ENCODE measurements around the gene TIGD7. TPM values are rescaled to one million over a fixed set of nuclear protein-coding genes. Genes with fewer than 3 reads are reported as not detected.
A peak's percentile ranks its signal among the peaks of the same experiment; 100 is the strongest.
"Not testable (repeated sequence)": the region's sequence is repeated elsewhere in the genome, so short reads cannot be mapped to it uniquely, and the experiment has no call there.

TIGD7 gene
- total RNA-seq, 1 donor from 2014 or later, result 5.8 TPM

- TF ChIP-seq, protein P1, sequence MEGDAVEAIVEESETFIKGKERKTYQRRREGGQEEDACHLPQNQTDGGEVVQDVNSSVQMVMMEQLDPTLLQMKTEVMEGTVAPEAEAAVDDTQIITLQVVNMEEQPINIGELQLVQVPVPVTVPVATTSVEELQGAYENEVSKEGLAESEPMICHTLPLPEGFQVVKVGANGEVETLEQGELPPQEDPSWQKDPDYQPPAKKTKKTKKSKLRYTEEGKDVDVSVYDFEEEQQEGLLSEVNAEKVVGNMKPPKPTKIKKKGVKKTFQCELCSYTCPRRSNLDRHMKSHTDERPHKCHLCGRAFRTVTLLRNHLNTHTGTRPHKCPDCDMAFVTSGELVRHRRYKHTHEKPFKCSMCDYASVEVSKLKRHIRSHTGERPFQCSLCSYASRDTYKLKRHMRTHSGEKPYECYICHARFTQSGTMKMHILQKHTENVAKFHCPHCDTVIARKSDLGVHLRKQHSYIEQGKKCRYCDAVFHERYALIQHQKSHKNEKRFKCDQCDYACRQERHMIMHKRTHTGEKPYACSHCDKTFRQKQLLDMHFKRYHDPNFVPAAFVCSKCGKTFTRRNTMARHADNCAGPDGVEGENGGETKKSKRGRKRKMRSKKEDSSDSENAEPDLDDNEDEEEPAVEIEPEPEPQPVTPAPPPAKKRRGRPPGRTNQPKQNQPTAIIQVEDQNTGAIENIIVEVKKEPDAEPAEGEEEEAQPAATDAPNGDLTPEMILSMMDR (IDR thresholded peaks at IDR 0.05; ENCODE audit: unreplicated experiment), result no peak
- H3K9me3 Mint-ChIP-seq (ENCODE audit: low read depth), result peaks cover 6% of the 10 kb centered on the region
- peaks cover 12% of the 10 kb centered on the region for H3K4me1 Mint-ChIP-seq (ENCODE audit: low read depth)
- DNase-seq (ENCODE audit: low spot score, unreplicated experiment), result peak; percentile 43
- peaks cover 12% of the 10 kb centered on the region for H3K27me3 Mint-ChIP-seq
- H3K27ac Mint-ChIP-seq, result peak overlapping the region; percentile 99
- H3K36me3 Mint-ChIP-seq (ENCODE audit: insufficient read depth), result peaks cover 32% of the 10 kb centered on the region
- H3K4me3 Mint-ChIP-seq (ENCODE audit: low read depth), result peak overlapping the region; percentile 96
Observed at GRCh38 chr16:3282103-3282729, 23.0 kb downstream of the TIGD7 start.

DNA sequence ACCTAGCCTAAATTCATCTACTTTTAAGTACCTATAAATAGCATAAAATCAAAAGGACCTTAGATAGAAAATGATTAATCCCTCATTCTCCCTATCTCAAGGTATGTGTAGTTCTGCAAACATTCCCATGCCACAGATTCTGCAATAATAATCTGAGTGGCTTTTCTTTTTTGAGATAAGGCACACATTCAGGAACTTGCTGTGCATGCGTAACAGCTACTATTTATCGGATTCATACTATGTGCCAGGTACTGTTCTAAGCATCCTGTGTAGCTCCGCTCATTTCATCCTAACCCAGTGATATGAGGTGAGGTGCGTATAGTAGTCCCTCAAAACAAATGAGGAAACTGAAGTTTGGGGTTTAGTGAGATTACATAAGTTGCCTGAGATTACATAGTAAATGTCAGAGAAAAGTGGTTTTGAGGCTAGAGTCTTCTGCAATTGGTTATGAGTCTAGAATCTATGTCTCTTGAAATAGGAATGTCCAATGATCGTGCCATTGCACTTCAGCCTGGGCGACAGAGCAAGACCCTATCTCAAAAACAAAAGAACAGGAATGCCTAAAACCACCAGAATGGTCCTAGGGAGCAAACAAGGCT lies 23.9 kb downstream of the TIGD7 start:
- TF ChIP-seq, protein P1 (IDR thresholded peaks at IDR 0.05; ENCODE audit: unreplicated experiment), result no peak
- H3K27ac Mint-ChIP-seq, result peak overlapping the region; percentile 99
- H3K27me3 Mint-ChIP-seq, result peaks cover 21% of the 10 kb centered on the region
- peaks cover 12% of the 10 kb centered on the region for H3K4me1 Mint-ChIP-seq (ENCODE audit: low read depth)
- H3K36me3 Mint-ChIP-seq (ENCODE audit: insufficient read depth), result peaks cover 24% of the 10 kb centered on the region
- peaks cover 3% of the 10 kb centered on the region for H3K9me3 Mint-ChIP-seq (ENCODE audit: low read depth)
- DNase-seq (ENCODE audit: low spot score, unreplicated experiment), result no peak
- peak overlapping the region; percentile 96 for H3K4me3 Mint-ChIP-seq (ENCODE audit: low read depth)

DNA sequence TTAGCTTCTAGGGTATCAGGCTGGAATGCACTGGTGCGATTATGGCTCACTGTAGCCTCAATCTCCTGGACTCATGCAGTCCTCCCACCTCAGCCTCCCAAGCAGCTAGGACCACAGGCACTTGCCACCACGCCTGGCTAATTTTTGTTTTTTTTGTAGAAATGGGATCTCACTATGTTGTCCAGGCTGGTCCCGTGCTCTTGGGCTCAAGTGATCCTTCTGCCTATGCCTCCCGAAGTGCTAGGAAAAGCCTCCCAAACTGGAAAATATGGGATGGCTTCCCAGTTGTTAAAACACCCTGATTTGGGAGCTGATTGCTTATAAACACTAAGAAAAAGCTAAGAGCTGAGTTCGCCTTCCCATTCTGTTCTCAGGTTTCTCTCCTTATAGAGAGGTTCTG lies 28.6 kb downstream of the TIGD7 start:
- Mint-ChIP-seq H3K4me1 (ENCODE audit: low read depth) (no peaks in the 10 kb centered on the region), H3K36me3 (ENCODE audit: insufficient read depth) (no peaks in the 10 kb centered on the region), H3K27me3 (peaks cover 34% of the 10 kb centered on the region), H3K27ac (no peak overlapping the region), H3K9me3 (ENCODE audit: low read depth) (no peaks in the 10 kb centered on the region), H3K4me3 (ENCODE audit: low read depth) (no peak overlapping the region)
- no peak for DNase-seq (ENCODE audit: low spot score, unreplicated experiment)
- TF ChIP-seq, protein P1 (IDR thresholded peaks at IDR 0.05; ENCODE audit: unreplicated experiment), result no peak

DNA sequence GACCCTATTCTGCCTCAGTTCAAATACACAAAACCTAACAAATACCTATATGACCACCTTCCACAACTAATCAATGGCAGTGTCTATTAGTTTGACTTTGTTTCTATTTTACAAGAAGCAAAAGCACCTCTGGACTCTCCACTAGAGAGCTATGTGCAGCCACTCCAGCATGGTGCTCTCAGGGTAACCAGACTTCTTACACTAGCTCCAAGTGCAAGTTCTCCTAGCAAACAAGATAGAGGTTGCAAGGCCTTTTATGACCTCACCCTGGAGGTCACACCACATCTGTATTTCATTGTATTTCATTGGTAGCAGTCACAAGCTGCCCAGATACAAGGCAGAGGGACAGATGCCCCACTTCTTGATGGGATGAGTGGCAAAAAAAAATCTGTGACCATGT lies 30.3 kb downstream of the TIGD7 start:
- no peaks in the 10 kb centered on the region for H3K4me1 Mint-ChIP-seq (ENCODE audit: low read depth)
- H3K36me3 Mint-ChIP-seq (ENCODE audit: insufficient read depth), result no peaks in the 10 kb centered on the region
- H3K27ac Mint-ChIP-seq, result no peak overlapping the region
- H3K9me3 Mint-ChIP-seq (ENCODE audit: low read depth), result no peaks in the 10 kb centered on the region
- peaks cover 34% of the 10 kb centered on the region for H3K27me3 Mint-ChIP-seq
- H3K4me3 Mint-ChIP-seq (ENCODE audit: low read depth), result no peak overlapping the region
- no peak for DNase-seq (ENCODE audit: low spot score, unreplicated experiment)
- TF ChIP-seq, protein P1 (IDR thresholded peaks at IDR 0.05; ENCODE audit: unreplicated experiment), result no peak

- H3K4me1 Mint-ChIP-seq (ENCODE audit: low read depth), result no peaks in the 10 kb centered on the region
- peaks cover 34% of the 10 kb centered on the region for H3K27me3 Mint-ChIP-seq
- H3K27ac Mint-ChIP-seq, result no peak overlapping the region
- TF ChIP-seq, protein P1 (IDR thresholded peaks at IDR 0.05; ENCODE audit: unreplicated experiment), result no peak
- H3K4me3 Mint-ChIP-seq (ENCODE audit: low read depth), result no peak overlapping the region
- H3K9me3 Mint-ChIP-seq (ENCODE audit: low read depth), result no peaks in the 10 kb centered on the region
- no peaks in the 10 kb centered on the region for H3K36me3 Mint-ChIP-seq (ENCODE audit: insufficient read depth)
- no peak for DNase-seq (ENCODE audit: low spot score, unreplicated experiment)
Observed at GRCh38 chr16:3274490-3274889, 30.7 kb downstream of the TIGD7 start.

- not testable (repeated sequence) for H3K9me3 Mint-ChIP-seq (ENCODE audit: low read depth); H3K27ac Mint-ChIP-seq; H3K4me3 Mint-ChIP-seq (ENCODE audit: low read depth); DNase-seq (ENCODE audit: low spot score, unreplicated experiment); H3K4me1 Mint-ChIP-seq (ENCODE audit: low read depth); H3K36me3 Mint-ChIP-seq (ENCODE audit: insufficient read depth)
- peaks cover 16% of the 10 kb centered on the region for H3K27me3 Mint-ChIP-seq
Observed at GRCh38 chr16:3271281-3271680, 33.9 kb downstream of the TIGD7 start.

GRCh38 chr16:3270718-3271117 lies 34.5 kb downstream of the TIGD7 start:
- not testable (repeated sequence) for H3K9me3 Mint-ChIP-seq (ENCODE audit: low read depth); H3K4me1 Mint-ChIP-seq (ENCODE audit: low read depth); DNase-seq (ENCODE audit: low spot score, unreplicated experiment); H3K27ac Mint-ChIP-seq; H3K36me3 Mint-ChIP-seq (ENCODE audit: insufficient read depth); H3K4me3 Mint-ChIP-seq (ENCODE audit: low read depth)
- H3K27me3 Mint-ChIP-seq, result peaks cover 14% of the 10 kb centered on the region

Data from progenitor cell of endocrine pancreas (in vitro differentiated cells).